Measurements from ENCODE around the gene ADIPOQ.
"Not testable (repeated sequence)": the region's sequence is repeated elsewhere in the genome, so short reads cannot be mapped to it uniquely, and the experiment has no call there.

ADIPOQ gene

DNA sequence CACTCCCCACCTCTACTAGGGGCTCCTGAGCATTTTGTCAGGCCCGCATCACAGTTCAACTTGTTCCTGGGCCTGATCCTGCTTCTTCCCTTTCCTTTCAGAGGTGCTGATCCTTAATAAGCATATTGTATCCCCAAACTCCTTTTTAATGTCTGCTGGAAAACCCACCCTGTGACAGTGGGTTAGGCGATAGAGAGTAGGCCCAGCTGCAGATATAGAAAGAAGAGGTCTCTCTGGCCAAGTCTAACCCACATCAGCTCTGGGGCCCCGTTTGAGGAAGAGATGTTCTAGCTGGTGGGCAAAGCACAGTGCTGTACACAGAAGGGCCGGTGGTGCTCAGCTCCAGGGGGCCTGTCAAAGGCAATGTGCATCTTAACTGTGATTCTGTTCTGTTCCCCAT, 53.5 kb downstream of the ADIPOQ start:
- Histone ChIP-seq H3K4me1 (no peaks in the 10 kb centered on the region), H4K20me1 (no peaks in the 10 kb centered on the region), H3K9me3 (peaks cover 5% of the 10 kb centered on the region; the same call in 1 of the 2 replicates), H3K9ac (no peak overlapping the region), H3K27me3 (no peaks in the 10 kb centered on the region), H3K36me3 (no peaks in the 10 kb centered on the region), H3K27ac (no peak overlapping the region), H3K4me2 (no peak overlapping the region), H3K4me3 (no peak overlapping the region)
- TF ChIP-seq Cebpa-rat (IDR thresholded peaks at IDR 0.05), result no peak

DNA sequence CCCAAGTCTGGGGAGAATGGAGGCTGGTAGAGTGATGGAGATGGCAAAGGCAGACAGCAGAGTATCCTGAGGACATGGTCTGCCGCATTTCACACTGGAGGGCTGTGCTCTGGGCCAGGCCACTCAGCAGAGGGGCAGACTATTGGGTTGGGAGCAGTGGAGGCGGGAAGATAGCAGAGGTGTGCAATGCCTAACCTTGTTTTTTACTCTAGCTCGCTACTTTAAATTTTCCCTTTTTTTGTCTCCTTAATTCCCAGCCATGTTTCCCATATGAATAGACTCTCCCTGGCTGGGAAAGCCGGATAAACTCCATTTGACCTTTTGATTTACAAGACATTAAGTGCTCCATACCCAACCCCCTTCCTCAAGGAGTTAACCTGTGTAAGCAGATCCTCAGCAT, 54.4 kb downstream of the ADIPOQ start:
- Histone ChIP-seq H3K4me2 (no peak overlapping the region), H3K4me3 (no peak overlapping the region), H3K4me1 (no peaks in the 10 kb centered on the region), H3K9ac (no peak overlapping the region), H3K27me3 (no peaks in the 10 kb centered on the region), H4K20me1 (no peaks in the 10 kb centered on the region), H3K36me3 (no peaks in the 10 kb centered on the region), H3K27ac (no peak overlapping the region), H3K9me3 (peaks cover 5% of the 10 kb centered on the region; the same call in 1 of the 2 replicates)
- no peak for TF ChIP-seq Cebpa-rat (IDR thresholded peaks at IDR 0.05)

DNA sequence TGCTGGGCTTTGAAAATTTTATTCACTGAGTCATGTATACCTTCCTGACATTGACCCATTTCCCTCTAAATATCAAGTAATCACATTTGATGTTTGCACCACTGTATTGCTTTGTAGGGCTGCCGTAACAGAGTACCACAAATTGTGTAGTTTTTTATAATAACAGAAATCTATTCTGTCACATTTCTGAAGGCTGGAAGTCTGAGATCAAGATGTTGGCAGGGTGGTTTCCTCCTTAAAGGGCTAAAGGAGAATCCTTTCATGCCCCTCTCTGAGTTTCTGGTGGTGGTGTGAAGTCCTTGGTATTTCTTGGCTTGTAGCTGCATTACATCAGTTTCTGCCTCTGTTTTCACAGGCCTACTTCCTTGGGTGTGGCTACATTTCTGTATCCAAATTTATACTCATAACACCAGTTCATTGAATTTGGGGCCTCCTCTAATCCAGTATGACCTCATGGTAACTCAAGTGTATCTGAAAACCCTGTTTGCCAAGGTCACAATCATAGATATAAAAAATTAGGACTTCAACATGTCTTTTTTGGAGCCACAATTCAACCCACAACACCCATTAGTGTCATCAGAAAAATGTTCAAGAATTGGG, 58.7 kb downstream of the ADIPOQ start:
- Histone ChIP-seq H3K4me3 (no peak overlapping the region), H3K27me3 (no peaks in the 10 kb centered on the region), H3K27ac (no peak overlapping the region), H4K20me1 (no peaks in the 10 kb centered on the region), H3K36me3 (no peaks in the 10 kb centered on the region), H3K4me1 (no peaks in the 10 kb centered on the region), H3K9ac (no peak overlapping the region), H3K9me3 (no peaks in the 10 kb centered on the region; the same call in 1 of the 2 replicates), H3K4me2 (no peak overlapping the region)
- no peak for TF ChIP-seq Cebpa-rat (IDR thresholded peaks at IDR 0.05)

DNA sequence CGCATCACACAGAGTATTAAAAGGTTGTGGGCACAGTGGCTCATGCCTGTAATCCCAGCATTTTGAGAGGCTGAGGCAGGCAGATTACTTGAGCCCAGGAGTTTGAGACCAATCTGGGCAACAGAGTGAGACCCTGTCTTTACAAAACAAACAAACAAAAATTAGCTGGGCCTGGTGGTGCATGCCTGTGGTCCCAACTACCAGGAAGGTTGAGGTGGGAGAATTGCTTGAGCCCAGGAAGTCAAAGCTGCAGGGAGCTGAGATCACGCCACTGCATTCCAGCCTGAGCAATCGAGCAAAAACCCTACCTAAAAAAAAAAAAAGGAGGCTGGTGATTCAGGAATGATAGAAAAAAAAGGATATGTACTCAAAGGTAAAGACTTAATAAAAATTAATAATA, 59.6 kb downstream of the ADIPOQ start:
- TF ChIP-seq Cebpa-rat (IDR thresholded peaks at IDR 0.05), result no peak
- H3K4me2 ChIP-seq, result no peak overlapping the region

DNA sequence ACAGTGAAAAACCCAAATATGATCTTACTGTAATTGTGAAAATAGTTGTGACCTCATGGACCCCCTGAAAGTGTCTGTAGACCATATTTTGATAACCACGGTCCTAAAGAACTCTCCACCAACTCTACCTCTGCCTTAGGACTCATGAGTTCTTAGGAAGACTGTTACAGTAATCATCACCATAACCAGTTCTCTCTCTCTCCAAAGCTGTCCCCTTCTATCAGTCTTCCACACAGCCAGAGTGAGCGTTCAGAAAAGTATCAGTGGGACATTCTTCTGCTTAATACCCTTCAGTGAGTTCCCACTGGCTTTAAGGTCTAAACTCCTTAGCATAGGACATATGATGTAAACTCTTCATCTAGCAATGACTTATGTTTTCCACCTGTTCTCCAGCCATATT, 60.2 kb downstream of the ADIPOQ start:
- Histone ChIP-seq H3K27me3 (no peaks in the 10 kb centered on the region), H3K4me1 (no peaks in the 10 kb centered on the region), H3K9ac (no peak overlapping the region), H4K20me1 (no peaks in the 10 kb centered on the region), H3K4me2 (no peak overlapping the region), H3K4me3 (no peak overlapping the region), H3K27ac (no peak overlapping the region), H3K36me3 (no peaks in the 10 kb centered on the region), H3K9me3 (no peaks in the 10 kb centered on the region; the same call in 1 of the 2 replicates)
- TF ChIP-seq Cebpa-rat (IDR thresholded peaks at IDR 0.05), result no peak

More for the DNA sequence above, 59.6 kb downstream of the ADIPOQ start:
- Histone ChIP-seq H3K4me3 (no peak overlapping the region), H3K36me3 (no peaks in the 10 kb centered on the region), H3K9ac (no peak overlapping the region), H3K4me1 (no peaks in the 10 kb centered on the region), H3K27ac (no peak overlapping the region), H4K20me1 (no peaks in the 10 kb centered on the region), H3K9me3 (no peaks in the 10 kb centered on the region; the same call in 1 of the 2 replicates), H3K27me3 (no peaks in the 10 kb centered on the region)

DNA sequence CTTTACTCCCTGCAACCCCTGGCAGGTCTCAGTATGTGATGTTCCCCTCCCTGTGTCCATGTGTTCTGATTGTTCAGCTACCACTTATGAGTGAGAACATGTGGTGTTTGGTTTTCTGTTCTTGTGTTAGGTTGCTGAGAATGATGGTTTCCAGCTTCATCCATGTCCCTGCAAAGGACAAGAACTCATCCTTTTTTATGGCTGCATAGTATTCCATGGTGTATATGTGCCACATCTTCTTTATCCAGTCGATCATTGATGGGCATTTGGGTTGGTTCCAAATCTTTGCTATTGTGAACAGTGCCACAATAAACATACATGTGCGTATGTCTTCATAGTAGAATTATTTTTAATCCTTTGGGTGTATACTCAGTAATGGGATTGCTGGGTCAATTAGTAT, 61.2 kb downstream of the ADIPOQ start:
- H3K4me1 ChIP-seq, H3K9me3 ChIP-seq, H3K27me3 ChIP-seq, H3K4me2 ChIP-seq, H3K4me3 ChIP-seq, H3K36me3 ChIP-seq, H4K20me1 ChIP-seq, H3K9ac ChIP-seq, H3K27ac ChIP-seq: not testable (repeated sequence)

DNA sequence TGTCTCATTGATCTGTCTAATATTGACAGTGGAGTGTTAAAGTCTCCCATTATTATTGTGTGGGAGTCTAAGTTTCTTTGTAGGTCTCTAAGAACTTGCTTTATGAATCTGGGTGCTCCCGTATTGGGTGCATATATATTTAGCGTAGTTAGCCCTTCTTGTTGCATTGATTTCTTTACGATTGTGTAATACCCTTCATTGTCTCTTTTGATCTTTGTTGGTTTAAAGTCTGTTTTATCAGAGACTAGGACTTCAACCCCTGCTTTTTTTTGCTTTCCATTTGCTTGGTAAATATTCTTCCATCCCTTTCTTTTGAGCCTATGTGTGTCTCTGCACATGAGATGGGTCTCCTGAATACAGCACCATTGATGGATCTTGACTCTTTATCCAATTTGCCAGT, 64.6 kb downstream of the ADIPOQ start:
- H3K27ac ChIP-seq, H3K4me3 ChIP-seq, H3K36me3 ChIP-seq, H3K4me2 ChIP-seq, H4K20me1 ChIP-seq, H3K27me3 ChIP-seq, H3K9me3 ChIP-seq, H3K9ac ChIP-seq: not testable (repeated sequence)
- H3K4me1 ChIP-seq, result peaks cover 12% of the 10 kb centered on the region

All from BLaER1 (cell line).